ENCODE measurements around the gene ZMYND10. TPM values are rescaled to one million over a fixed set of nuclear protein-coding genes. Genes with fewer than 3 reads are reported as not detected.

The ZMYND10 gene
- total RNA-seq, 4 donors from 2014 or later: 3.0 TPM; not detected in 3

- H3K27ac ChIP-seq: no peak overlapping the region
- peaks cover 0 to 48% of the 10 kb centered on the region in 2 donors for H3K36me3 ChIP-seq
- DNase-seq (no peak), ATAC-seq (no peak)
- H3K4me1 ChIP-seq: peaks cover 61 to 67% of the 10 kb centered on the region in 2 donors
- H3K9me3 ChIP-seq: no peaks in the 10 kb centered on the region
- H3K4me3 ChIP-seq: no peak overlapping the region
- no peak for TF ChIP-seq CTCF (IDR thresholded peaks at IDR 0.05 in 4 of 5, conservative IDR thresholded peaks at IDR 0.05 in 1 of 5)
- TF ChIP-seq POLR2A (IDR thresholded peaks at IDR 0.05): no peak
- in situ Hi-C loops (cut with MboI; ENCODE audit: low sequenced_read_pairs in 4 of 4): loop anchor here in 1 of 4 donors (25.0 kb wide), 1 partner anchor 184 kb away; no protein-coding TSS in a partner anchor
- H3K27me3 ChIP-seq: no peaks in the 10 kb centered on the region
- intact Hi-C loops (cut with DNase I; ENCODE audit: low total_unique reads): loop anchor here (10.0 kb wide), 1 partner anchor 1041 kb away; the partner anchor contains the start of gene RBM15B
Observed at GRCh38 chr3:50353245-50354004, 7.9 kb upstream of the ZMYND10 start.

- no peaks in the 10 kb centered on the region for H3K27me3 ChIP-seq
- H3K36me3 ChIP-seq: peaks cover 0 to 50% of the 10 kb centered on the region in 2 donors
Observed at GRCh38 chr3:50352781-50353180, 7.2 kb upstream of the ZMYND10 start.

GRCh38 chr3:50351323-50351697 is 5.8 kb upstream of the ZMYND10 start:
- Histone ChIP-seq H3K4me3 (peak overlapping the region; percentile 64 to 91 (median 76)), H3K9me3 (no peaks in the 10 kb centered on the region), H3K36me3 (peaks cover 0 to 39% of the 10 kb centered on the region in 2 donors), H3K27ac (peak overlapping the region; percentile 86 to 97 (median 90)), H3K4me1 (peaks cover 40 to 54% of the 10 kb centered on the region in 2 donors), H3K27me3 (no peaks in the 10 kb centered on the region)
- no peak for ATAC-seq
- TF ChIP-seq CTCF (IDR thresholded peaks at IDR 0.05 in 4 of 5, conservative IDR thresholded peaks at IDR 0.05 in 1 of 5) (no peak), POLR2A (IDR thresholded peaks at IDR 0.05) (no peak)
- in situ Hi-C loops (cut with MboI; ENCODE audit: low sequenced_read_pairs in 4 of 4) (loop anchor here in 1 of 4 donors (25.0 kb wide), 1 partner anchor 186 kb away; no protein-coding TSS in a partner anchor), intact Hi-C loops (cut with DNase I; ENCODE audit: low total_unique reads) (loop anchor here (10.0 kb wide), 1 partner anchor 1043 kb away; the partner anchor contains the start of gene RBM15B)
- DNase-seq: no peak

More at GRCh38 chr3:50352781-50353180, 7.2 kb upstream of the ZMYND10 start:
- H3K27ac ChIP-seq: no peak overlapping the region
- H3K9me3 ChIP-seq: no peaks in the 10 kb centered on the region
- no peak for TF ChIP-seq POLR2A (IDR thresholded peaks at IDR 0.05)
- no peak for TF ChIP-seq CTCF (IDR thresholded peaks at IDR 0.05 in 4 of 5, conservative IDR thresholded peaks at IDR 0.05 in 1 of 5)
- H3K4me1 ChIP-seq: peaks cover 54 to 64% of the 10 kb centered on the region in 2 donors
- no peak for ATAC-seq
- in situ Hi-C loops (cut with MboI; ENCODE audit: low sequenced_read_pairs in 4 of 4) (loop anchor here in 1 of 4 donors (25.0 kb wide), 1 partner anchor 185 kb away; no protein-coding TSS in a partner anchor), intact Hi-C loops (cut with DNase I; ENCODE audit: low total_unique reads) (loop anchor here (10.0 kb wide), 1 partner anchor 1042 kb away; the partner anchor contains the start of gene RBM15B)
- DNase-seq: no peak
- H3K4me3 ChIP-seq: no peak overlapping the region

GRCh38 chr3:50350527-50351322 is 5.2 kb upstream of the ZMYND10 start, which contains the start of the genes CYB561D2 and NPRL2:
TSS of gene CYB561D2 (plus strand) at chr3:50350862. CDS start at chr3:50351434, 572 bp downstream.
TSS of gene NPRL2 (minus strand) at chr3:50350775. CDS start at chr3:50350652, 123 bp downstream.
- in situ Hi-C loops (cut with MboI; ENCODE audit: low sequenced_read_pairs in 4 of 4): loop anchor here in 1 of 4 donors (25.0 kb wide), 1 partner anchor 187 kb away; no protein-coding TSS in a partner anchor
- TF ChIP-seq POLR2A (IDR thresholded peaks at IDR 0.05) (peak; percentile 90 to 92), CTCF (IDR thresholded peaks at IDR 0.05 in 4 of 5, conservative IDR thresholded peaks at IDR 0.05 in 1 of 5) (peak in 1 of 5 experiments; percentile 6)
- Histone ChIP-seq H3K27me3 (no peaks in the 10 kb centered on the region), H3K9me3 (no peaks in the 10 kb centered on the region), H3K4me3 (peak within 1 kb of the TSS; percentile 64 to 91 (median 76)), H3K27ac (peak within 1 kb of the TSS; percentile 86 to 97 (median 90)), H3K4me1 (peaks cover 34 to 51% of the 10 kb centered on the region in 2 donors), H3K36me3 (peaks cover 0 to 39% of the 10 kb centered on the region in 2 donors)
- ATAC-seq: peak; percentile 93 to 95
- DNase-seq: peak; percentile 94 to 97
- intact Hi-C loops (cut with DNase I; ENCODE audit: low total_unique reads): loop anchor here (10.0 kb wide), 1 partner anchor 1044 kb away; the partner anchor contains the start of gene RBM15B

Measured in gastrocnemius medialis (tissue), 4 donors.